HUES64 (cell line): ENCODE data around the gene CES4A.
A peak's percentile ranks its signal among the peaks of the same experiment; 100 is the strongest.

Experiments
- H3K27ac ChIP-seq: 2 replicates; pipeline ENCODE4 v1.7.0; 2013; ENCODE audit warnings: low read depth, low read length, inconsistent platforms
- H3K27me3 ChIP-seq: 2 replicates; pipeline ENCODE4 v1.6.1; 2013; ENCODE audit warnings: mild to moderate bottlenecking, low read length; ENCODE audit not compliant: insufficient read depth
- H3K36me3 ChIP-seq: 2 replicates; pipeline ENCODE4 v1.6.1; 2013; ENCODE audit warnings: mild to moderate bottlenecking, low read length; ENCODE audit not compliant: insufficient read depth
- H3K4me1 ChIP-seq: 2 replicates; pipeline ENCODE4 v1.6.1; 2013; ENCODE audit warnings: mild to moderate bottlenecking, low read length, moderate library complexity; ENCODE audit not compliant: insufficient read depth
- H3K4me3 ChIP-seq: 2 replicates; pipeline ENCODE4 v1.5.1; 2013; ENCODE audit warnings: mild to moderate bottlenecking, low read length, moderate library complexity
- H3K9ac ChIP-seq: 2 replicates; pipeline ENCODE4 v1.6.1; 2013; ENCODE audit warnings: mild to moderate bottlenecking, low read depth, low read length
- H3K9me3 ChIP-seq: 2 replicates; pipeline ENCODE4 v1.6.1; 2013; ENCODE audit warnings: low read depth, low read length; ENCODE audit not compliant: insufficient read depth
- WGBS: fragments of 150-250, 120-280 bp; methylation state at CpG from one replicate; pipeline ENCODE4 v1.1.7; 2013; ENCODE audit warnings: missing lambda C conversion rate; 5-methylcytosine and 5-hydroxymethylcytosine counted together

The CES4A gene

GRCh38 chr16:66996324-66996982, 8.1 kb downstream of the CES4A start:
- H3K27ac ChIP-seq: no peak overlapping the region
- 60% methylated on average over 6 of the region's 6 CpGs for WGBS
- no peak overlapping the region for H3K4me3 ChIP-seq

DNA sequence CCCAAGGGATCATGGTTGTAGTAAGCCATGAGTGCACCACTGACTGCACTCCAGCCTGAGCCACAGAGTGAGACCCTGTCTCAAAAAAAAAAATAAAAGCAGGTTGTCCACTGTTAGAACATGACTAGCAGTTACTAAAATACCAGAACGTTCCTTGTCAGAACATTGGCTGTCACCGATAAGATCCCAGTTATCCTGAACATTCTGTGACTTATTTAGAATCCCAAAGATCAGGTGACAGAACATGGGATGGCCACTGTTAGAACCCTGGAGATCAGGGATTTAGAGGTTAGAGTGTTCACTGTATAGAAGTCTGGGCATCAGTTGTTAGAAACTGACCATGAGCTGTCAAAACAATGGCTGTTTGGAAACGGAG, 8.6 kb downstream of the CES4A start:
- Histone ChIP-seq H3K9me3 (no peaks in the 10 kb centered on the region), H3K27ac (no peak overlapping the region), H3K9ac (no peak overlapping the region), H3K27me3 (peaks cover 50% of the 10 kb centered on the region), H3K36me3 (no peaks in the 10 kb centered on the region), H3K4me3 (no peak overlapping the region), H3K4me1 (no peaks in the 10 kb centered on the region)
- 80% methylated on average over 3 of the region's 3 CpGs for WGBS

More at GRCh38 chr16:66996324-66996982, 8.1 kb downstream of the CES4A start:
- Histone ChIP-seq H3K27me3 (peaks cover 44% of the 10 kb centered on the region), H3K4me1 (no peaks in the 10 kb centered on the region), H3K36me3 (no peaks in the 10 kb centered on the region), H3K9ac (no peak overlapping the region), H3K9me3 (no peaks in the 10 kb centered on the region)

GRCh38 chr16:67000384-67001351, 12.3 kb downstream of the CES4A start:
- Histone ChIP-seq H3K9me3 (no peaks in the 10 kb centered on the region), H3K9ac (0 out of 2 replicates have a peak overlapping the region, but pooled peaks have one; percentile 51), H3K27ac (no peak overlapping the region), H3K36me3 (no peaks in the 10 kb centered on the region), H3K4me1 (no peaks in the 10 kb centered on the region), H3K4me3 (peak overlapping the region; percentile 70), H3K27me3 (peaks cover 71% of the 10 kb centered on the region)
- WGBS: 4% methylated on average over 79 of the region's 89 CpGs

- 79% methylated on average over 3 of the region's 3 CpGs for WGBS
- H3K36me3 ChIP-seq: no peaks in the 10 kb centered on the region
- H3K27ac ChIP-seq: no peak overlapping the region
- no peaks in the 10 kb centered on the region for H3K4me1 ChIP-seq
- H3K27me3 ChIP-seq: peaks cover 71% of the 10 kb centered on the region
- no peaks in the 10 kb centered on the region for H3K9me3 ChIP-seq
- H3K4me3 ChIP-seq: no peak overlapping the region
- no peak overlapping the region for H3K9ac ChIP-seq
Measured at GRCh38 chr16:67001726-67002125, 13.3 kb downstream of the CES4A start.

- 82% methylated on average over 12 of the region's 12 CpGs for whole genome bisulfite sequencing
- H3K9me3 ChIP-seq: no peaks in the 10 kb centered on the region
- no peaks in the 10 kb centered on the region for H3K36me3 ChIP-seq
- peaks cover 20% of the 10 kb centered on the region for H3K27me3 ChIP-seq
- H3K9ac ChIP-seq: no peak overlapping the region
- peaks cover 4% of the 10 kb centered on the region; the same call in 1 of the 2 replicates for H3K4me1 ChIP-seq
- no peak overlapping the region for H3K27ac ChIP-seq
- H3K4me3 ChIP-seq: no peak overlapping the region
Measured at GRCh38 chr16:67006930-67007658, 18.7 kb downstream of the CES4A start.

GRCh38 chr16:67009158-67009557, 20.8 kb downstream of the CES4A start:
- Histone ChIP-seq H3K4me3 (no peak overlapping the region), H3K27me3 (peaks cover 21% of the 10 kb centered on the region), H3K36me3 (no peaks in the 10 kb centered on the region), H3K27ac (no peak overlapping the region), H3K9ac (no peak overlapping the region), H3K4me1 (peaks cover 4% of the 10 kb centered on the region; the same call in 1 of the 2 replicates), H3K9me3 (no peaks in the 10 kb centered on the region)
- 65% methylated on average over 1 of the region's 1 CpG for WGBS

- Histone ChIP-seq H3K36me3 (no peaks in the 10 kb centered on the region), H3K9me3 (no peaks in the 10 kb centered on the region), H3K9ac (no peak overlapping the region), H3K4me1 (peaks cover 4% of the 10 kb centered on the region; the same call in 1 of the 2 replicates), H3K27ac (no peak overlapping the region), H3K4me3 (no peak overlapping the region), H3K27me3 (peaks cover 42% of the 10 kb centered on the region)
- 97% methylated on average over 2 of the region's 2 CpGs for WGBS
Measured at GRCh38 chr16:67011274-67011673, 22.9 kb downstream of the CES4A start.

DNA sequence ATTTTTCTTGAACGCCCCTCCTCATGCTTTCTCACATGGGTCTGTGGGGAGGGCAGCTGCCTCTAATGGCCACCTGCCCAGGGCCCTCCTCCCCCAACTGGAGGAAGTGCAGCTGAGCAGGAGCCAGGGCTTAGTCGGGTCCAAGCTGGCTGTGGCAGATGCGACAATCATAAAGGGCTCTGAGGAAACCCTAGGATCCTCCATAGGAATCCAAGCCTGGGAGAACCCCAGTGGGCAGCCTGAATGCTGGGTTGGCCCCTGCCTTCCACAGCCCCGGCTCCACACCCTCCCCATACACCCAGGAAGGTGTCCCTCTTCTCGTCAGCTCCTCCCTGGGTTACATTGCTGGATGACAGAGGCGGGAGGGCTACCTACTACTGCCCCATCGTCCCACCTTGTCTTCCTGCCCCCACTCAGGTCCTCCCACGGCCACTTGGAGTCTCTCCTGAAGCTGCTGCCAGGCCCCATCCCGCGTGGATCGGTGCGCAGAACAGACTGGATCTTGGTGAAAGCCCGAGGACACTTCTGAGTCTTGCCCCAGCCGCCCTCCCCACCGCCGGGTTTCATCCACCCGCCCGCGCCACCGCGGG, 24.9 kb downstream of the CES4A start:
- Histone ChIP-seq H3K4me1 (no peaks in the 10 kb centered on the region; the same call in 1 of the 2 replicates), H3K27me3 (peaks cover 42% of the 10 kb centered on the region), H3K9me3 (no peaks in the 10 kb centered on the region), H3K4me3 (peak overlapping the region; percentile 57), H3K27ac (no peak overlapping the region), H3K9ac (peak overlapping the region; percentile 39; the same call in 1 of the 2 replicates), H3K36me3 (no peaks in the 10 kb centered on the region)
- 20% methylated on average over 21 of the region's 21 CpGs for WGBS

DNA sequence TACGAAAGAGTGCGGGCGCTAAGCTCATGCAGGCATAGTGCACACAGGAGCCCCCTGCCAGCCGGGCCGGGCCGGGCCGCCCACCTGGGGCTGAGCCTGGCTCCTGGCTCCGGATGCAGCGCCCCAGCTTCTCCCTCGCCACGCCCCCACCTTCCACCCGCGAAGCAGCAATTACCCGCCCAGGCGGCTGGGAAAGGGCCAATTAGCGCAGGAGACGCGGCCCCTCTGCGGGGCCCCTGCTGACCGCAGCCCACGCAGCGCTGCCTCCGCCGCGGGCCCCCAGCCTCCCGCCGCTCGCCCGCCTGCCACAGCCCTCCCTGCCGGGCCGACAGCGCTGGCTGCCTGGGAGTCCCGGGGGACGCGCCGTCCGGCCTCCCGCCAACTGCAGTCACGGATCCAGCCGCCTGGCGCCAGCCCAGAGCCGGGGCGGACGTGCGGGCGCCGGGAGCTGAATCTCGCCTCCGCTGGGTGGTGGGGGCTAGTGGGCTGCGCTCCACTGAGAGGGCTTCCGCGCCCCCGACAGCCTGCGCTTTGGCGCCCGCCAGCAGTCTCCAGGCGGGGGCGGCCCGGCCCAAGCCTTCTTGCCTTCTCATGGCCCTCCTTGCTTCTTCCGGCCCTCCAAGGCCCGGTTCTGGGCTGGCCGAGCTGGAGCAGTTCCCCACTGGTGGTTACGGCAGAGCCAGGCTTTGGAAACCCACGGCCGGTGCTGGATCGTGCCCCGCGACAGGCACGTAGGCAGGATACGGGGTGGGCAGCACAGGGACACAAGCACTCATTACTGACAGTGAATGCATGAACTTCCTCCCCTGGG, 25.6 kb downstream of the CES4A start:
- peaks cover 42% of the 10 kb centered on the region for H3K27me3 ChIP-seq
- H3K27ac ChIP-seq: no peak overlapping the region
- peak overlapping the region; percentile 57 for H3K4me3 ChIP-seq
- peak overlapping the region; percentile 39; the same call in 1 of the 2 replicates for H3K9ac ChIP-seq
- H3K9me3 ChIP-seq: no peaks in the 10 kb centered on the region
- no peaks in the 10 kb centered on the region for H3K36me3 ChIP-seq
- WGBS: 3% methylated on average over 70 of the region's 70 CpGs
- H3K4me1 ChIP-seq: no peaks in the 10 kb centered on the region; the same call in 1 of the 2 replicates
